ENCODE data around the gene MLLT10.

- TF ChIP-seq, protein P1, sequence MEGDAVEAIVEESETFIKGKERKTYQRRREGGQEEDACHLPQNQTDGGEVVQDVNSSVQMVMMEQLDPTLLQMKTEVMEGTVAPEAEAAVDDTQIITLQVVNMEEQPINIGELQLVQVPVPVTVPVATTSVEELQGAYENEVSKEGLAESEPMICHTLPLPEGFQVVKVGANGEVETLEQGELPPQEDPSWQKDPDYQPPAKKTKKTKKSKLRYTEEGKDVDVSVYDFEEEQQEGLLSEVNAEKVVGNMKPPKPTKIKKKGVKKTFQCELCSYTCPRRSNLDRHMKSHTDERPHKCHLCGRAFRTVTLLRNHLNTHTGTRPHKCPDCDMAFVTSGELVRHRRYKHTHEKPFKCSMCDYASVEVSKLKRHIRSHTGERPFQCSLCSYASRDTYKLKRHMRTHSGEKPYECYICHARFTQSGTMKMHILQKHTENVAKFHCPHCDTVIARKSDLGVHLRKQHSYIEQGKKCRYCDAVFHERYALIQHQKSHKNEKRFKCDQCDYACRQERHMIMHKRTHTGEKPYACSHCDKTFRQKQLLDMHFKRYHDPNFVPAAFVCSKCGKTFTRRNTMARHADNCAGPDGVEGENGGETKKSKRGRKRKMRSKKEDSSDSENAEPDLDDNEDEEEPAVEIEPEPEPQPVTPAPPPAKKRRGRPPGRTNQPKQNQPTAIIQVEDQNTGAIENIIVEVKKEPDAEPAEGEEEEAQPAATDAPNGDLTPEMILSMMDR (conservative IDR thresholded peaks at IDR 0.05; ENCODE audit: low read depth, low read length), result no peak
- TF ChIP-seq EZH2 (IDR thresholded peaks at IDR 0.05; ENCODE audit: borderline replicate concordance, low read depth, low read length, poor library complexity, severe bottlenecking), result no peak
Observed at GRCh38 chr10:21518149-21518640, 15.8 kb upstream of the MLLT10 start.
